HG03103 (cell line): ENCODE data around the gene LRRC8D.
A peak's percentile ranks its signal among the peaks of the same experiment; 100 is the strongest.

ENCODE experiments used
- ATAC-seq: cut with Tn5 transposase; IDR thresholded peaks from one replicate; pipeline ENCODE4 v1.9.1; 2021; ENCODE audit warnings: low read depth; ENCODE audit not compliant: unreplicated experiment

The LRRC8D gene

GRCh38 chr1:89806616-89807015 lies 14.2 kb upstream of the LRRC8D start:
- no peak for ATAC-seq

GRCh38 chr1:89807503-89807902 lies 13.3 kb upstream of the LRRC8D start:
- ATAC-seq = no peak

- no peak for ATAC-seq
Observed at GRCh38 chr1:89807983-89808382, 12.8 kb upstream of the LRRC8D start.

GRCh38 chr1:89808441-89809117 lies 12.3 kb upstream of the LRRC8D start:
- ATAC-seq = no peak

- no peak for ATAC-seq
Observed at GRCh38 chr1:89809556-89809955, 11.3 kb upstream of the LRRC8D start.

- no peak for ATAC-seq
Observed at GRCh38 chr1:89810302-89810701, 10.5 kb upstream of the LRRC8D start.

- ATAC-seq = no peak
Observed at GRCh38 chr1:89810880-89811279, 10.0 kb upstream of the LRRC8D start.

GRCh38 chr1:89812992-89813391 lies 7.8 kb upstream of the LRRC8D start:
- ATAC-seq = no peak

- no peak for ATAC-seq
Observed at GRCh38 chr1:89815040-89815439, 5.8 kb upstream of the LRRC8D start.

- ATAC-seq = peak; percentile 60
Observed at GRCh38 chr1:89815611-89816010, 5.2 kb upstream of the LRRC8D start.

GRCh38 chr1:89816366-89816765 lies 4.5 kb upstream of the LRRC8D start:
- no peak for ATAC-seq

GRCh38 chr1:89821322-89822108 lies 683 bp downstream of the LRRC8D start:
- ATAC-seq = peak; percentile 43

GRCh38 chr1:89822109-89822962 lies 1.5 kb downstream of the LRRC8D start:
- ATAC-seq = no peak

GRCh38 chr1:89822999-89823628 lies 2.3 kb downstream of the LRRC8D start:
- ATAC-seq = no peak

- ATAC-seq = no peak
Observed at GRCh38 chr1:89823679-89824292, 3.0 kb downstream of the LRRC8D start.

GRCh38 chr1:89826594-89826993 lies 5.8 kb downstream of the LRRC8D start:
- ATAC-seq = no peak

- ATAC-seq = no peak
Observed at GRCh38 chr1:89827330-89827729, 6.5 kb downstream of the LRRC8D start.

- ATAC-seq = no peak
Observed at GRCh38 chr1:89827902-89828301, 7.1 kb downstream of the LRRC8D start.

- no peak for ATAC-seq
Observed at GRCh38 chr1:89829186-89829585, 8.4 kb downstream of the LRRC8D start.

- ATAC-seq = no peak
Observed at GRCh38 chr1:89831462-89832120, 10.8 kb downstream of the LRRC8D start.
